ENCODE results near the gene SMIM36. TPM values are rescaled to one million over a fixed set of nuclear protein-coding genes. Genes with fewer than 3 reads are reported as not detected.
A peak's percentile ranks its signal among the peaks of the same experiment; 100 is the strongest.
"Not testable (repeated sequence)": the region's sequence is repeated elsewhere in the genome, so short reads cannot be mapped to it uniquely, and the experiment has no call there.

Gene SMIM36
- total RNA-seq, 1 donor from 2014 or later, result not detected

- Histone ChIP-seq H3K4me1 (no peaks in the 10 kb centered on the region), H3K27me3 (ENCODE audit: low read depth) (no peaks in the 10 kb centered on the region), H3K9me3 (no peaks in the 10 kb centered on the region), H3K27ac (no peak overlapping the region), H3K4me3 (no peak overlapping the region), H3K36me3 (no peaks in the 10 kb centered on the region)
- DNase-seq (no peak), ATAC-seq (peak in 1 of 2 donors; percentile 52)
- intact Hi-C loops (cut with DNase I), result no loop called here
- no peak for TF ChIP-seq CTCF (IDR thresholded peaks at IDR 0.05)
Observed at GRCh38 chr17:55521186-55521585, 9.9 kb upstream of the SMIM36 start.

- intact Hi-C loops (cut with DNase I), result no loop called here
- H3K4me1 ChIP-seq, result no peaks in the 10 kb centered on the region
- H3K36me3 ChIP-seq, result no peaks in the 10 kb centered on the region
- no peak for DNase-seq
- no peak overlapping the region for H3K27ac ChIP-seq
- H3K4me3 ChIP-seq, result no peak overlapping the region
- TF ChIP-seq CTCF (IDR thresholded peaks at IDR 0.05), result no peak
- no peaks in the 10 kb centered on the region for H3K27me3 ChIP-seq (ENCODE audit: low read depth)
- H3K9me3 ChIP-seq, result no peaks in the 10 kb centered on the region
- no peak for ATAC-seq
Observed at GRCh38 chr17:55520402-55520801, 9.2 kb upstream of the SMIM36 start.

- Histone ChIP-seq H3K36me3 (no peaks in the 10 kb centered on the region), H3K27ac (no peak overlapping the region), H3K27me3 (ENCODE audit: low read depth) (no peaks in the 10 kb centered on the region), H3K4me3 (no peak overlapping the region), H3K9me3 (no peaks in the 10 kb centered on the region), H3K4me1 (no peaks in the 10 kb centered on the region)
- DNase-seq, result no peak
- intact Hi-C loops (cut with DNase I), result no loop called here
- ATAC-seq, result no peak
- TF ChIP-seq CTCF (IDR thresholded peaks at IDR 0.05), result no peak
Observed at GRCh38 chr17:55518510-55518909, 7.3 kb upstream of the SMIM36 start.

- H3K9me3 ChIP-seq, result no peaks in the 10 kb centered on the region
- no peak overlapping the region for H3K4me3 ChIP-seq
- no peak overlapping the region for H3K27ac ChIP-seq
- intact Hi-C loops (cut with DNase I), result no loop called here
- no peaks in the 10 kb centered on the region for H3K36me3 ChIP-seq
- DNase-seq (peak; percentile 60), ATAC-seq (peak; percentile 71 to 76)
- H3K27me3 ChIP-seq (ENCODE audit: low read depth), result no peaks in the 10 kb centered on the region
- TF ChIP-seq CTCF (IDR thresholded peaks at IDR 0.05), result peak; percentile 96
- no peaks in the 10 kb centered on the region for H3K4me1 ChIP-seq
Observed at GRCh38 chr17:55513885-55514590, 2.8 kb upstream of the SMIM36 start.

- H3K27ac ChIP-seq, ATAC-seq: not testable (repeated sequence)
Observed at GRCh38 chr17:55507669-55508068, 3.6 kb downstream of the SMIM36 start.

GRCh38 chr17:55501626-55502025, 9.6 kb downstream of the SMIM36 start:
- not testable (repeated sequence) for ATAC-seq, DNase-seq

More at GRCh38 chr17:55507669-55508068, 3.6 kb downstream of the SMIM36 start:
- H3K9me3 ChIP-seq; DNase-seq; intact Hi-C loops (cut with DNase I); H3K27me3 ChIP-seq (ENCODE audit: low read depth); H3K36me3 ChIP-seq; H3K4me1 ChIP-seq; H3K4me3 ChIP-seq: not testable (repeated sequence)

More at GRCh38 chr17:55501626-55502025, 9.6 kb downstream of the SMIM36 start:
- H3K27me3 ChIP-seq (ENCODE audit: low read depth); H3K4me3 ChIP-seq; H3K27ac ChIP-seq; H3K4me1 ChIP-seq; H3K36me3 ChIP-seq; H3K9me3 ChIP-seq; intact Hi-C loops (cut with DNase I): not testable (repeated sequence)
